GM03348 (cell line): ENCODE results near the gene KIF22.

Source experiments
- DNase-seq: peaks from one replicate; pipeline ENCODE4 v3.0.0; 2012; ENCODE audit warnings: low spot score

Gene KIF22

DNA sequence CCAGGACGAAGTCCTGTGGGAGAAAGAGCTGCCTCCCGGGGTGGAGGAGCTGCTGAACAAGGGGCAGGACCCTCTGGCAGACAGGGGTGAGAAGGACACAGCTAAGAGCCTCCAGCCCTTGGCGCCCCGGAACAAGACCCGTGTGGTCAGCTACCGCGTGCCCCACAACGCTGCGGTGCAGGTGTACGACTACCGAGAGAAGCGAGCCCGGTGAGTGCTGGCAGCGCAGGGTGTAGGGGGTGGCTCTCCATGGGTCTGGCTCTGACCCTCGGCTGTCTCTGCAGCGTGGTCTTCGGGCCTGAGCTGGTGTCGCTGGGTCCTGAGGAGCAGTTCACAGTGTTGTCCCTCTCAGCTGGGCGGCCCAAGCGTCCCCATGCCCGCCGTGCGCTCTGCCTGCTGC lies 51.1 kb downstream of the KIF22 start:
- DNase-seq = no peak

DNA sequence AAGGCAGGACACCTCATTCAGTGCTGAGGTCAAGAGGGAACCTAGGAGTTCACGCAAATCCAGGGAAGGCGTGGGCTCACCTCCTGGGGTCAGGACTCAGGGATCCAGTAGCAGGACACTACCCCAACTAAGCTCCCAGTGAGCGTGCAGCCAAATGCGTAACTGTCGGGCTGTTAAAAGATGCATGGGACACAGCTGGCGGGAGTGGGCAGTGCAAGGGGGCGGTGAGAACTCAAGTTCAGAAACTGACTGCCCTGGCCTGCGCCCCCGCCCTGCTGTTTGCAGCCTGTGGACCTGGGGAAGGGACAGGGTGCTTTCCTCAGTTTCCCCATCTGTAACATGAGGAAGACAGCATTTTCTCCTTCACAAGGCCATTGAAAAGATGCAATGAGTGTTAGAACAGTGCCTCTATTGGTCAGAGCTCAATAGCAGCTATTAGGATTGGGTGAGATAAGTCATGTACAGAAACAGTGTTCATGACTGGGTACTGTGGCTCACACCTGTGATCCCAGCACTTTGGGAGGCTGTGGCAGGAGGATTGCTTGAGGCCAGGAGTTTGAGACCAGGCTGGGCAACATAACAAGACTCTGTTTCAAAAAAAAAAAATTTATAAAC lies 52.3 kb downstream of the KIF22 start:
- DNase-seq = no peak

DNA sequence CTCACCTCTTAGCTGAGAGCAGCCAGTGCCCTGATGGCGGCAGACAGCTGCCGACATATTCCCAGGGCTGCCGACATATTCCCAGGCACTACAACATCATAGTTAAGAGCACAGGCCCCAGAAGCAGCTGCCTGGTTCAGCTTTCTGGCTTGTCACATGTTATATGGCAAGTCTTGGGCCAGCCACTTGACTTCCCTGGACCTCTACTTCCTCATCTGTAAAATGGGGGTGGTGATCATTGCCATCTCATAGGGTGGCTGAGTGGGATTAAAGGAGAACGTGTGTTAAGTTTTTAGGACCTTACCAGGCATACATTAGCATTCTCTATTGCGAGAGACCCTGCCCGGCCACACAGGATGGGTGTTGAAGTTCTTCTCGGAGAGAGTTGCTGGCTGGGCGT lies 53.4 kb downstream of the KIF22 start:
- no peak for DNase-seq

DNA sequence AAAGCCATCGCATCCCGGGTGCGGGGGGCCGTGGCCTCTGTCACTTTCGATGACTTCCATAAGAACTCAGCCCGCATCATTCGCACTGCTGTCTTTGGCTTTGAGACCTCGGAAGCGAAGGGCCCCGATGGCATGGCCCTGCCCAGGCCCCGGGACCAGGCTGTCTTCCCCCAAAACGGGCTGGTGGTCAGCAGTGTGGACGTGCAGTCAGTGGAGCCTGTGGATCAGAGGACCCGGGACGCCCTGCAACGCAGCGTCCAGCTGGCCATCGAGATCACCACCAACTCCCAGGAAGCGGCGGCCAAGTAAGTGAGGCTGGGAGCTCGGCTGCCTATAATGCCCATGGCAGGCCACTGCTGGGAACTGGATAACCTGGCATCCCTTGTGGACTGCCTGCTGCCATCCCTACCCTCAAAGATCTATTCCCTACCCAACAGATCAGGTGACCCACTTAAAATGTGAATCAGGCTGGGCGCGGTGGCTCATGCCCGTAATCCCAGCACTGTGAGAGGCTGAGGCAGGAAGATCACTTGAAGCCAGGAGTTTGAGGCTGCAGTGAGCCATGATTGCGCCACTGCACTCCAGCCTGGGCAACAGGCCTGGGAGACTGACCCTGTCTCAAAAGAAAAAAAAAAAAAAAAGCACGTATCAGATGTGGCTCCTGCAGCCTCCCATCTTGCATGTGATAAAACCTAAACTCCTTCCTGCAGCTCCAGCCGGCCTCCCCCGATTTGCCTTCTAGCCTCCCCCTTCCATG lies 54.2 kb downstream of the KIF22 start:
- DNase-seq = no peak

DNA sequence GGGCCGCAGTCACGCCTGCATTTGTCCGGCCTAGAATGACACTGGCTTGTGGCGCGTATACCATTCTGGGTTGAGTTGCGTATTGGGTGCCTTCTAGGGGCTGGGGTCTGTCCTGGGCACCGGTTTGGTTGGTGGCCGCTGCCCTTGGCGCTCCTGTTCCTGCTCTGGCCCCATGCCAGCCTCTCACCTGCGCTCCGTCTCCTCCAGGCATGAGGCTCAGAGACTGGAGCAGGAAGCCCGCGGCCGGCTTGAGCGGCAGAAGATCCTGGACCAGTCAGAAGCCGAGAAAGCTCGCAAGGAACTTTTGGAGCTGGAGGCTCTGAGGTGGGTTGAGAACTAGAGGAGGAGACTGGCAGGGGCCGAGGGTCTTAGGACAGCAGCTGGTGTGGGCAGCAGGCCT lies 55.1 kb downstream of the KIF22 start:
- DNase-seq = no peak

DNA sequence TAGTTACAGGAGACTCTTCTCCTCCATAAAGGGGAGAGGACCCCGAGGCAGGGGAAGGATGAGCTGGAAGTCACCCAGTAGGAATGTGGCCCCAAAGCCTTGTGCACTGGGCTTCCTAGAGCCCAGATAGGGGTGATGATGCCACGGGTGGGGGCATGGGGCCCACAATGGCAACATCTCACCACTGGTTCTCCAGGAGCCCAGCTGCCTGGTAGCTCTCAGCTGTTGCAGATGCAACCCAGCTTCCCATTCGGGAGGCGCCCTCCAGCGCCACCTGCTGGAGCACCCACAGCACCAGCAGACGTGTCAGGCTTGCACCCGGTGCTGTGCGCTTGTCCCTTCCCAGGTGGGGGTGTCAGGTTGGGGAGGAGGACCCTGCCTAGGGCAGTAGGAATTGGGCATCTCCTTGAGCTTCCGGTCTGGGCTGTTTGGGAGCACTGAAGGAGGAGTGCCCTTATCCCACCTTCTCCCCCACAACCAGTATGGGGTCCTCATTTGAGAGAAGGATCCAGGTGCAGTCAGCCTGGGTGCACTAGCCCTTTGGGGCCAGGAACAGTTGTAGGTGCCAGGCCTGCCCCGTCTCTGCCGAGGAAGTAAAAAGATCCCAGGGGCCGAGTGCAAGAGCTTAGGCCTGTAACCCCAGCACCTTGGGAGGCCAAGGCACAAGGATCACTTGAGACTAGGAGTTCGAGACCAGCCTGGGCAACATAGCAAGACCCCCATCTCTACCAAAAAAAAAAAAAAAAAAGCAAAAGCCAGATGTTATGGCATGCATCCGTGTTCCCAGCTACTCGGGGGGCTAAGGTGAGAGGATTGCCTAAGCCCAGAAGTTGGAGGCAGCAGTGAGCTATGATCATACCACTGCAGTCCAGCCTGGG lies 58.1 kb downstream of the KIF22 start:
- peak; percentile 85 for DNase-seq

DNA sequence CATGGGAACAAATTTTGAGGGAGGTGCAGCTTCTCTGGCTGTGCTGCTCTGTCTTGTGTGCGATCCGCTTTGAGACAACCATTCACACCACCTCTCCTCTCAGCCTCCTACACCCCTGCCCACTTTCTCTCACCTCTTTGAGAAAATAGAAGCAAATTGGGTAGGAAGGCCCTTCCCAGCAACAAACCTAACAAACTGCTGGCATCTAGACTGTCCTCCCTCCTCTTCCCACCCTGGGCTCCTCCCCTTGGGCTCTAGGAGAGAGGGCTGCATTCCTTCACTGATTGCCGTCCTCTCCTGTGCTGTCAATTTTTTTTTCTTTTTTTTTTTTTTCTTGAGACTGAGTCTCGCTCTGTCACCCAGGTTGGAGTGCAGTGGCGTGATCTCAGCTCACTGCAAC lies 59.0 kb downstream of the KIF22 start:
- no peak for DNase-seq

DNA sequence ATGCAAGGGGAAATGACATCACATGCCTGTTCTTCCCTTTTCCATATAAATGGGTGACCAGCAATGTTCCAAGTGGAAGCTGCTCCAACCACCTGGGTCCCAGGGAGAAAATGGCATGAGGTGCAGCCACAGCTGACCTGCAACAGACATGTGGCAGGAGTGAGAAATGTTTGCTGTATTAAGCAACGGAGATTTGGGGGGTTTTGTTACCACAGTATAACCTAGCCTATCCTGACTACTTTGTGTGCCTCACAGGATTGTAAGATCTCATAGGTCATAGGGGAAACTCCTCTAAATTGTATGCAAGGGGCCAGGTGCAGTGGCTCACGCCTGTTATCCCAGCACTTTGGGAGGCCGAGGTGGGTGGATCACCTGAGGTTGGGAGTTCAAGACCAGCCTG lies 60.4 kb downstream of the KIF22 start:
- no peak for DNase-seq

DNA sequence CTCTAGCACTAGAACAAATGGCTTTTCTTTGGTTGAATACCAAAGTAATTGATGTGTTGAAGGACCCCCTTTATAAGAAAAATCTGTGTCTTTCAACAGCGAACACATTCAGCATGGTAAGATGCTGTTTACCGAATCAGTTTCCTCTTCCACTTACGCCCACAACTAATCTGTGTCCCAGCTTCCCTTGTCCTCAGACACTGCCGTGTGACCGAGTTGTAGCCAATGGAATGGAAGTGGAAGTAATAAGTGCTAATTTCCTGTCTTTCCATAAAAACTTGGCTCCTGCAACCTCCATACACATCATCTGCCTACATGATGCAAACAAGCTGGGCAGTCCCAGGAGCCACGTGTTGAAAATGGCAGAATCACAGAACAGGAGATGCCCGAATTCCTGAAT lies 62.1 kb downstream of the KIF22 start:
- peak; percentile 68 for DNase-seq

DNA sequence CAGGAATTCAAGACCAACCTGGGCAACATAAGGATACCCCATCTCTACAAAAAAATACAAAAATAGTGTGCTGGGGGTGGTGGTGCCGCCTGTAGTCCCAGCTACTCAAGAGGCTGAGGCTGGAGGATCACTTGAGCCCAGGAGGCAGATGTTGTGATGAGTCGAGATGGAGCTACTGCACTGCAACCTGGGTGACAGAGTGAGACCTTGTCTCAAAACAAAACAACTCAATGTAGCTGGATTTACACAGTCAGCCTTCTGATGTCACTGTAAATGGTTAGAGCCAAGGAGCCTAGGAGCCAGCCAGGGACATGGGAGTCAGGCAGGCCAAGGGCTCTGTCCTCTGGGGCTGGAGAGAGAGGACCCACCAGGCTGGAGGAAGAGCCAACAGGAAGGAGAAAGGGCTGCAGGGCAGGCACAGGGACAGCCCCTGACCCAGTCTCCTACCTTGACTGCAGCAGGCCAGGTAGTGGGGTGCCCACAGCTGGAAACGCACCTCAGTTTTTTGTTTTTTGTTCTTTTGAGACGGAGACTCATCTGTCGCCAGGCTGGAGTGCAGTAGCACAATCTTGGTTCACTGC lies 64.1 kb downstream of the KIF22 start:
- no peak for DNase-seq
